GM19467 (cell line): Measurements from ENCODE around the gene ZNF43.
"Not testable (repeated sequence)": the region's sequence is repeated elsewhere in the genome, so short reads cannot be mapped to it uniquely, and the experiment has no call there.

Source experiments
- ATAC-seq: cut with Tn5 transposase; IDR thresholded peaks from one replicate; pipeline ENCODE4 v1.9.1; 2021; ENCODE audit warnings: mild to moderate bottlenecking, moderate library complexity; ENCODE audit not compliant: unreplicated experiment

Gene ZNF43

GRCh38 chr19:21835810-21836444 lies at the start of gene ZNF43:
Gene ZNF43, minus strand, starts transcription at chr19:21836182. Its CDS starts 144 bp downstream, at chr19:21836038.
- peak; percentile 95 for ATAC-seq

- ATAC-seq, result not testable (repeated sequence)
Observed at GRCh38 chr19:21885516-21885915, 49.5 kb upstream of the ZNF43 start.

- not testable (repeated sequence) for ATAC-seq
Observed at GRCh38 chr19:21884786-21885185, 48.8 kb upstream of the ZNF43 start.

GRCh38 chr19:21883516-21883915 lies 47.5 kb upstream of the ZNF43 start:
- ATAC-seq, result no peak

- ATAC-seq, result not testable (repeated sequence)
Observed at GRCh38 chr19:21880761-21881160, 44.8 kb upstream of the ZNF43 start.

- no peak for ATAC-seq
Observed at GRCh38 chr19:21878646-21879045, 42.7 kb upstream of the ZNF43 start.

- ATAC-seq, result no peak
Observed at GRCh38 chr19:21877976-21878375, 42.0 kb upstream of the ZNF43 start.

GRCh38 chr19:21876608-21877007 lies 40.6 kb upstream of the ZNF43 start:
- not testable (repeated sequence) for ATAC-seq

GRCh38 chr19:21856773-21857514 lies 21.0 kb upstream of the ZNF43 start:
- no peak for ATAC-seq

- ATAC-seq, result peak; percentile 90
Observed at GRCh38 chr19:21851596-21852345, 15.8 kb upstream of the ZNF43 start.

GRCh38 chr19:21850656-21851255 lies 14.8 kb upstream of the ZNF43 start:
- ATAC-seq, result no peak

GRCh38 chr19:21848706-21849105 lies 12.7 kb upstream of the ZNF43 start:
- ATAC-seq, result no peak

GRCh38 chr19:21843081-21843480 lies 7.1 kb upstream of the ZNF43 start:
- ATAC-seq, result no peak

- no peak for ATAC-seq
Observed at GRCh38 chr19:21841488-21842097, 5.6 kb upstream of the ZNF43 start.

- ATAC-seq, result no peak
Observed at GRCh38 chr19:21841081-21841480, 5.1 kb upstream of the ZNF43 start.

- no peak for ATAC-seq
Observed at GRCh38 chr19:21839976-21840375, 4.0 kb upstream of the ZNF43 start.

GRCh38 chr19:21838646-21839045 lies 2.7 kb upstream of the ZNF43 start:
- ATAC-seq, result no peak

GRCh38 chr19:21835429-21835809 lies 563 bp downstream of the ZNF43 start:
- ATAC-seq, result peak; percentile 13

- ATAC-seq, result no peak
Observed at GRCh38 chr19:21833733-21834132, 2.2 kb downstream of the ZNF43 start.

GRCh38 chr19:21824679-21825078 lies 11.3 kb downstream of the ZNF43 start:
- ATAC-seq, result no peak

GRCh38 chr19:21823224-21823623 lies 12.8 kb downstream of the ZNF43 start:
- no peak for ATAC-seq
